Measurements from ENCODE around the gene TBX15.

DNA sequence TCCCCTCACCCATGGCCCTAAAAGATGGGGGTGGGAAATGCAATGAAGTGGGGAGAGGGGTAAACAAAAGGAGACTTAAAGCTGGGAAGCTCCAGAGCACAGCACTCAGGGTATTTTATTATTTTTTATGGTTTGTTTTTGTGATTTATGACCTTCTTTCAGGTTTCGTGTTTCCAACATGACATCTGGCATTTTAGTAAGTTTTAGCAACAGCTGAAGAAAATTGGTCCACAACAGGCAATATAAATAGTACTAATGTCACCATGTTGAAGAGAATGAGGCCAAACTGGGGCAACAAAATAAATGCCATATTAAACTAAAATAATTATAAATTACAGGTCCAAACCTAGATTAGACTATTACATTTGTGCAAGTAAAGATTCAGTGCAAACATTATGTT lies 56.3 kb downstream of the TBX15 start:
- TF ChIP-seq, protein P1, sequence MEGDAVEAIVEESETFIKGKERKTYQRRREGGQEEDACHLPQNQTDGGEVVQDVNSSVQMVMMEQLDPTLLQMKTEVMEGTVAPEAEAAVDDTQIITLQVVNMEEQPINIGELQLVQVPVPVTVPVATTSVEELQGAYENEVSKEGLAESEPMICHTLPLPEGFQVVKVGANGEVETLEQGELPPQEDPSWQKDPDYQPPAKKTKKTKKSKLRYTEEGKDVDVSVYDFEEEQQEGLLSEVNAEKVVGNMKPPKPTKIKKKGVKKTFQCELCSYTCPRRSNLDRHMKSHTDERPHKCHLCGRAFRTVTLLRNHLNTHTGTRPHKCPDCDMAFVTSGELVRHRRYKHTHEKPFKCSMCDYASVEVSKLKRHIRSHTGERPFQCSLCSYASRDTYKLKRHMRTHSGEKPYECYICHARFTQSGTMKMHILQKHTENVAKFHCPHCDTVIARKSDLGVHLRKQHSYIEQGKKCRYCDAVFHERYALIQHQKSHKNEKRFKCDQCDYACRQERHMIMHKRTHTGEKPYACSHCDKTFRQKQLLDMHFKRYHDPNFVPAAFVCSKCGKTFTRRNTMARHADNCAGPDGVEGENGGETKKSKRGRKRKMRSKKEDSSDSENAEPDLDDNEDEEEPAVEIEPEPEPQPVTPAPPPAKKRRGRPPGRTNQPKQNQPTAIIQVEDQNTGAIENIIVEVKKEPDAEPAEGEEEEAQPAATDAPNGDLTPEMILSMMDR (IDR thresholded peaks at IDR 0.05) = no peak
- TF ChIP-seq POLR2A (IDR thresholded peaks at IDR 0.05) (no peak), EP300 (IDR thresholded peaks at IDR 0.05) (no peak), POLR2AphosphoS5 (IDR thresholded peaks at IDR 0.05) (no peak)

Measured in suprapubic skin (tissue), 4 donors.